ENCODE results near the gene AMACR. TPM values are rescaled to one million over a fixed set of nuclear protein-coding genes. Genes with fewer than 3 reads are reported as not detected.
"Not testable (repeated sequence)": the region's sequence is repeated elsewhere in the genome, so short reads cannot be mapped to it uniquely, and the experiment has no call there.

AMACR gene
- total and polyA plus RNA-seq, 5 experiments from 2014 or later = 4.8 to 9.1 (median 5.9) TPM

GRCh38 chr5:34013547-34013946 is 5.7 kb upstream of the AMACR start:
- DNase-seq (no peak), ATAC-seq (no peak)
- Mint-ChIP-seq H3K4me1 (peaks cover 4 to 13% (median 8%) of the 10 kb centered on the region in 4 donors), H3K9me3 (peaks cover 0 to 8% (median 0%) of the 10 kb centered on the region in 9 donors), H3K27me3 (no peaks in the 10 kb centered on the region), H3K36me3 (peaks cover 0 to 6% (median 0%) of the 10 kb centered on the region in 3 donors), H3K4me3 (no peak overlapping the region), H3K27ac (no peak overlapping the region)
- POLR2A ChIA-PET = no interaction called here

- no peak for ATAC-seq
Measured at GRCh38 chr5:34012791-34013190, 4.9 kb upstream of the AMACR start.

DNA sequence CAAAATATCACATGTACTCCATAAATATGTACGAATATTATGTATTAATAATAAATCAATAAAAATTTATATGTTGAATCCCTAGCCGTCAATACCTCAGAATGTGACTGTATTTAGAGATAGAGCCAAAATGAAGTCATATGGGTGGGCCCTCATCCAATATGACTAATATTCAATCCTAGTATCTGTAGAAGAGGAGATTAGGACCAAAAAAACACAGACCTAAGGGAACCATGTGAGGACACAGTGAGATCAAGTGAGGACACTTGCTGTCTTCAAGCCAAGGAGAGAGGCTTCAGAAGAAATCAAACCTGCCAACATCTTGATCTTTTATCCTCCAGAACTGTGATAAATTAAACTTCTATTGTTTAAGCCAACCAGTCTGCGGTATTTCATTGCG is 3.7 kb upstream of the AMACR start:
- Mint-ChIP-seq H3K27ac (no peak overlapping the region), H3K4me1 (peaks cover 8 to 25% (median 20%) of the 10 kb centered on the region in 4 donors), H3K9me3 (peaks cover 0 to 8% (median 0%) of the 10 kb centered on the region in 9 donors), H3K27me3 (no peaks in the 10 kb centered on the region), H3K4me3 (no peak overlapping the region), H3K36me3 (no peaks in the 10 kb centered on the region)
- no peak for DNase-seq
- POLR2A ChIA-PET = no interaction called here
- no peak for ATAC-seq

More at GRCh38 chr5:34012791-34013190, 4.9 kb upstream of the AMACR start:
- Mint-ChIP-seq H3K36me3 (peaks cover 0 to 3% (median 0%) of the 10 kb centered on the region in 3 donors), H3K9me3 (peaks cover 0 to 8% (median 0%) of the 10 kb centered on the region in 9 donors), H3K4me3 (no peak overlapping the region), H3K27ac (peak overlapping the region in 1 of 10 donors; percentile 33), H3K4me1 (peaks cover 4 to 17% (median 10%) of the 10 kb centered on the region in 4 donors), H3K27me3 (no peaks in the 10 kb centered on the region)
- POLR2A ChIA-PET = no interaction called here
- DNase-seq = no peak

GRCh38 chr5:34010146-34010545 is 2.3 kb upstream of the AMACR start:
- H3K27me3 Mint-ChIP-seq, DNase-seq, H3K9me3 Mint-ChIP-seq, H3K36me3 Mint-ChIP-seq, POLR2A ChIA-PET, ATAC-seq: not testable (repeated sequence)
- H3K27ac Mint-ChIP-seq = peak overlapping the region in 1 of 10 donors; percentile 91
- H3K4me3 Mint-ChIP-seq = peak overlapping the region in 1 of 10 donors; percentile 17
- peaks cover 12 to 30% (median 23%) of the 10 kb centered on the region in 4 donors for H3K4me1 Mint-ChIP-seq

GRCh38 chr5:34009610-34010009 is 1.8 kb upstream of the AMACR start:
- peak overlapping the region in 2 of 10 donors; percentile 31 to 77 for H3K4me3 Mint-ChIP-seq
- ATAC-seq (no peak), DNase-seq (no peak)
- H3K9me3 Mint-ChIP-seq = peaks cover 0 to 8% (median 0%) of the 10 kb centered on the region in 9 donors
- peaks cover 12 to 30% (median 23%) of the 10 kb centered on the region in 4 donors for H3K4me1 Mint-ChIP-seq
- POLR2A ChIA-PET = no interaction called here
- peak overlapping the region in 4 of 10 donors; percentile 24 to 97 (median 62) for H3K27ac Mint-ChIP-seq
- H3K27me3 Mint-ChIP-seq = no peaks in the 10 kb centered on the region
- H3K36me3 Mint-ChIP-seq = peaks cover 0 to 6% (median 0%) of the 10 kb centered on the region in 3 donors

DNA sequence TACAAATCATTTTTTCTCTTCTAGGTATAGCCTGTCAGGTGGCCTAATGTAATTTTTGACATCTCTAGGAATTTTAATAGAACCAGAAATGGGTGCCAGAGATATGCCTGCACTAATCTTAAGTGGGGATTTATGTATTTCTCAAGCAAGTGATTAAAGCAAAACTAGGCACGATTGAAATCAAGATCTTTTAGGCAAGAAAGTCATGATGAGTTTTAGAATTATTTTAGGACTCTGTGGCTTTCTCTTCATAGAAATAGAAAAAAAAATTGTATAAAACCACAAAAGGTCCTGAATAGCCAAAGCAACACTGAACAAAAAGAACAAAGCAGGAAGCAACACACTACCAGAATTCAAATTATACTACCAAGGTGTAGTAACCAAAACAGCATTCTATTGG is 952 bp upstream of the AMACR start:
- peaks cover 12 to 30% (median 23%) of the 10 kb centered on the region in 4 donors for H3K4me1 Mint-ChIP-seq
- peaks cover 2 to 10% (median 5%) of the 10 kb centered on the region in 3 donors for H3K36me3 Mint-ChIP-seq
- H3K4me3 Mint-ChIP-seq = peak overlapping the region; percentile 77 to 97 (median 92)
- peaks cover 0 to 6% (median 0%) of the 10 kb centered on the region in 9 donors for H3K9me3 Mint-ChIP-seq
- no peak for ATAC-seq
- H3K27ac Mint-ChIP-seq = peak overlapping the region; percentile 73 to 98 (median 96)
- POLR2A ChIA-PET = interaction anchor here (1.0 to 1.5 kb wide), 5 partner anchors 8 to 908 kb away, joined by 3 to 18 read pairs (median 4); partner anchors contain the start of genes BRIX1 and RAD1
- no peaks in the 10 kb centered on the region for H3K27me3 Mint-ChIP-seq
- DNase-seq = peak in 1 of 10 donors; percentile 13

- DNase-seq (peak in 1 of 10 donors; percentile 5), ATAC-seq (no peak)
- peaks cover 12 to 30% (median 23%) of the 10 kb centered on the region in 4 donors for H3K4me1 Mint-ChIP-seq
- POLR2A ChIA-PET = interaction anchor here (1.5 kb wide), 1 partner anchor 14 kb away, joined by 18 read pairs; no protein-coding TSS in a partner anchor
- peak overlapping the region; percentile 56 to 97 (median 90) for H3K27ac Mint-ChIP-seq
- no peaks in the 10 kb centered on the region for H3K9me3 Mint-ChIP-seq
- H3K4me3 Mint-ChIP-seq = peak overlapping the region; percentile 77 to 97 (median 92)
- peaks cover 5 to 23% (median 5%) of the 10 kb centered on the region in 3 donors for H3K36me3 Mint-ChIP-seq
- H3K27me3 Mint-ChIP-seq = no peaks in the 10 kb centered on the region
Measured at GRCh38 chr5:34007201-34007620, 639 bp downstream of the AMACR start.

DNA sequence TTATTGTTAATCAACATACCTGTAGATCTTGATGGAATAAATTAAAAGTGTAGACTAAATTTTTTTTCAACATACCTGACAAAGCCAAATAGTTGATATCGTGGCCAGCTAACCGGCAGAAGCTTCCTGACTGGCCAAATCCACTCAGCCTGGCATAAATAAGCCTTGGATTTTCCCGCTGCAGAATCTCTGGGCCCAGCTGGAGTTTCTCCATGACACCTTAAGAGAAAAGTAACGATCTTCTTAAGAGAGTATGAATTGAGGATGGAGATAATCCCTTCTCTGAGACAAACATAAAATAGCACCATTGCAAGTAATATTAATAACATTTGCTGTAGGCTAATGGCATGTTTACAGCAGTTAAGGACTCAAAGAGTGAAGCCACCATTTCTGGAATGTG is 2.2 kb downstream of the AMACR start:
- no peak for DNase-seq
- ATAC-seq = no peak
- no peaks in the 10 kb centered on the region for H3K27me3 Mint-ChIP-seq
- H3K27ac Mint-ChIP-seq = peak overlapping the region in 2 of 10 donors; percentile 19 to 28
- H3K4me3 Mint-ChIP-seq = no peak overlapping the region
- H3K36me3 Mint-ChIP-seq = peaks cover 5 to 28% (median 5%) of the 10 kb centered on the region in 3 donors
- POLR2A ChIA-PET = interaction anchor here (0.8 kb wide), 1 partner anchor 16 kb away, joined by 4 read pairs; no protein-coding TSS in a partner anchor
- peaks cover 12 to 30% (median 23%) of the 10 kb centered on the region in 4 donors for H3K4me1 Mint-ChIP-seq
- H3K9me3 Mint-ChIP-seq = no peaks in the 10 kb centered on the region

DNA sequence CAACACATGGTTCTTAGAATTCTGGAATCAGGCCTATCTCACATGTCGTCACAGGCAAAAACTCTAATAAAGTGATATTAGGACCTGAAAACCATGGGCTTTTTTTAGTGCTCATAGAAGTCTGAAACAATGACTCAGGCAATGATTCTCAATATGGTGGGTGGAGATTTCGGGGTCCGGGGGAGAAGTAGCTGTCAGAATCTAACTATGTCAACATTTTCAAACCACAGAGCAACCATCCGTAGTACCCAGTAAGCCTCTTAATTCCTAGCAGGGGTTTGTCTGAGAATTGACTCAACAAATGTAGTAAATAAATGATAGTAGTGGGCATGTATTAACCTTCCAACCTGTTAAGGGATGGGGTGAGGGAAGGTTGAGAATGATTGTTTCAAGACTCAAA is 2.6 kb downstream of the AMACR start:
- ATAC-seq (no peak), DNase-seq (no peak)
- peak overlapping the region in 2 of 10 donors; percentile 5 to 7 for H3K4me3 Mint-ChIP-seq
- POLR2A ChIA-PET = no interaction called here
- H3K9me3 Mint-ChIP-seq = no peaks in the 10 kb centered on the region
- H3K27me3 Mint-ChIP-seq = no peaks in the 10 kb centered on the region
- H3K27ac Mint-ChIP-seq = peak overlapping the region in 1 of 10 donors; percentile 19
- H3K36me3 Mint-ChIP-seq = peaks cover 5 to 28% (median 5%) of the 10 kb centered on the region in 3 donors
- peaks cover 12 to 30% (median 23%) of the 10 kb centered on the region in 4 donors for H3K4me1 Mint-ChIP-seq

GRCh38 chr5:34003941-34004340 is 3.9 kb downstream of the AMACR start:
- Mint-ChIP-seq H3K27me3 (no peaks in the 10 kb centered on the region), H3K9me3 (no peaks in the 10 kb centered on the region), H3K4me1 (peaks cover 8 to 24% (median 17%) of the 10 kb centered on the region in 4 donors), H3K4me3 (no peak overlapping the region), H3K36me3 (peaks cover 5 to 28% (median 5%) of the 10 kb centered on the region in 3 donors), H3K27ac (no peak overlapping the region)
- ATAC-seq (no peak), DNase-seq (no peak)
- POLR2A ChIA-PET = no interaction called here

DNA sequence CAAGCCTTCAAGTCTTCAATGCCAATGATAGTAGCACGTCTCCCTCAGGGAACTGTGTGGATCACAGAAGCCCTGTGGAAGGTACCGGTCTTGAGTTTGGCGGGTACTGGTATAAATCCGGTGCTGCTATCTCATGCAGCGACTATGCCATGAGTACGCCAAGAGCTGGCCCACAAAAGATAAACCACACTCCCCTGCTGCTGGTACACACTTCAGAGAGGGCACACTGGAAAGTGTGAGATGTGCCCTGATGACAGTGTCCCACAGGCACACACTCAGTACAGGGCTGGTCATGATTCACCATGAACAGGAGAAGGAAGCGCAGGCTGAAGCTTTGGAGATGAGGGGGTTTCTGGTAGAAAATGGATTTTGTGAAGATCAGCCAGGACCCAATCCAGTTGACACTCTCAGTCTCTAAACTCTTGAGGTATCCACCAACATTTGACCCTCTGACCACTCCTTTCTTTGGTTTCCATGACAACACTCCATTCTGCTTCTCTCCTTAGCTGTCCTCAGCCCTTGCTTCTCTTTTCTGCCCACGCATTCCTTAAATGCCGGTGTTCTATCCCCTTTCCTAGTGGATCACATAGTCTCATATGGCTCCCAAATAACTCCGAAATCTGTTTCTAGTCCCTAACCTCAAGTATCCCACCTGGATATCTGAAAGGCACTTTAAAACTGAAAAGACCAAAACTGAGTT is 5.1 kb downstream of the AMACR start:
- no peak for DNase-seq
- no peak for ATAC-seq
- Mint-ChIP-seq H3K4me3 (no peak overlapping the region), H3K27ac (peak overlapping the region in 1 of 10 donors; percentile 25), H3K9me3 (no peaks in the 10 kb centered on the region), H3K36me3 (peaks cover 5 to 28% (median 8%) of the 10 kb centered on the region in 3 donors), H3K4me1 (peaks cover 8 to 16% (median 11%) of the 10 kb centered on the region in 4 donors), H3K27me3 (no peaks in the 10 kb centered on the region)
- POLR2A ChIA-PET = no interaction called here

GRCh38 chr5:34001241-34001841 is 6.5 kb downstream of the AMACR start:
- no peak for ATAC-seq
- Mint-ChIP-seq H3K4me3 (no peak overlapping the region), H3K4me1 (peaks cover 2 to 11% (median 7%) of the 10 kb centered on the region in 4 donors), H3K9me3 (no peaks in the 10 kb centered on the region), H3K36me3 (peaks cover 5 to 32% (median 13%) of the 10 kb centered on the region in 3 donors), H3K27ac (peak overlapping the region in 1 of 10 donors; percentile 58), H3K27me3 (no peaks in the 10 kb centered on the region)
- POLR2A ChIA-PET = no interaction called here
- no peak for DNase-seq

GRCh38 chr5:33999978-34000377 is 7.9 kb downstream of the AMACR start:
- Mint-ChIP-seq H3K27ac (no peak overlapping the region), H3K4me3 (no peak overlapping the region), H3K4me1 (peaks cover 1 to 7% (median 4%) of the 10 kb centered on the region in 4 donors), H3K27me3 (no peaks in the 10 kb centered on the region), H3K9me3 (no peaks in the 10 kb centered on the region), H3K36me3 (peaks cover 5 to 41% (median 13%) of the 10 kb centered on the region in 3 donors)
- ATAC-seq (no peak), DNase-seq (no peak)
- POLR2A ChIA-PET = no interaction called here
